ENCODE data around the gene PLA2G4F. TPM values are rescaled to one million over a fixed set of nuclear protein-coding genes. Genes with fewer than 3 reads are reported as not detected.

The PLA2G4F gene
- total RNA-seq, 5 donors from 2014 or later (not counting 1 experiment from before 2014, with no cell fraction given) = 0.10 to 0.23 (median 0.16) TPM; not detected in 2

DNA sequence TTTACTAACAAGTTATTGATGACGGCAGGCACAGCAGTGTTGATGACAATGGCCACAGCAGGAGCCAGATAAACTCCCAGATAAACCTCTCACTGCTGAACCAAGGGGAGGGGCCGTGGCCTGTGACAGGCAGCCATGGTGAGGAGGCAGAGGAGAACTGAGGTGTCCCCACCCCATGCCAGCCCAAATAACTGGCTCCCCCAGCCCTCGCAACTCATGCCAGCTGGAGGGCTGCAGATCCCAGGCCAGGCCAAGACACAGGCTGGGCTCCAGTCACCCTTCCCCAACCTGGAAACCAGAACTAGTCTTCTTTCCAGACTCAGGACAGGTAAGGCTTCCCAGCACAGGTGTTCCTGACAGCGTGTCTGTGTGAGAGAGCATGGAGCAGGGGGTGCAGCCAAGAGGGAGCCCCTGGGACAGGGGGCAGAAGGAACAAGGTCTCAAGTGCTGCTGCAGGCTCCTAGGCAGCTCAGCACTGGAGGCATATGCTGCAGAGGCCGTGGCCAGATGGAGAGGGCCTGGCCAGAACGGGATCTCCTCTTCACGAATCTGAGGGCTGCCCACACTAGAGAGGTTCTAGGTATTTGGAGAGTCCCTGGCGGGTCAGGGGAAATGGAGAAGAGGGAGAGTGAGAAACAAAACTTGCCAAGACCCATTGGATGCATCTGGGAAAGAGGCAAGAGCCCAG, 15.9 kb downstream of the PLA2G4F start:
- POLR2A ChIA-PET = no interaction called here
- Mint-ChIP-seq H3K9me3 (no peaks in the 10 kb centered on the region), H3K27me3 (peaks cover 0 to 4% of the 10 kb centered on the region in 2 donors), H3K4me1 (peaks cover 0 to 6% (median 2%) of the 10 kb centered on the region in 3 donors), H3K27ac (no peak overlapping the region), H3K36me3 (no peaks in the 10 kb centered on the region), H3K4me3 (no peak overlapping the region)
- Histone ChIP-seq H3K27me3 (replicated peaks in 1 of 2; ENCODE audit: control insufficient read depth in 2 of 2, extremely low read depth in 1 of 2, insufficient read depth in 2 of 2, low read length in 1 of 2) (peaks cover 0 to 28% of the 10 kb centered on the region in 2 experiments), H3K4me1 (ENCODE audit: control insufficient read depth in 1 of 2, extremely low read depth in 1 of 2, insufficient read depth in 2 of 2, low read length in 2 of 2) (no peaks in the 10 kb centered on the region), H3K36me3 (ENCODE audit: control insufficient read depth in 2 of 2, extremely low read depth in 1 of 2, insufficient read depth in 1 of 2, low read length in 1 of 2) (no peaks in the 10 kb centered on the region), H3K27ac (ENCODE audit: low read length) (no peak overlapping the region), H3K9me3 (no peaks in the 10 kb centered on the region), H3K4me3 (ENCODE audit: control insufficient read depth in 1 of 2, extremely low read depth in 1 of 2, low read length in 1 of 2) (no peak overlapping the region)
- DNase-seq (peak in 1 of 35 experiments; percentile 14), ATAC-seq (replicated peaks in 1 of 4) (no peak)
- 79% methylated on average over 4 of the region's 8 CpGs for WGBS (ENCODE audit: insufficient coverage)
- CTCF ChIA-PET = no interaction called here

DNA sequence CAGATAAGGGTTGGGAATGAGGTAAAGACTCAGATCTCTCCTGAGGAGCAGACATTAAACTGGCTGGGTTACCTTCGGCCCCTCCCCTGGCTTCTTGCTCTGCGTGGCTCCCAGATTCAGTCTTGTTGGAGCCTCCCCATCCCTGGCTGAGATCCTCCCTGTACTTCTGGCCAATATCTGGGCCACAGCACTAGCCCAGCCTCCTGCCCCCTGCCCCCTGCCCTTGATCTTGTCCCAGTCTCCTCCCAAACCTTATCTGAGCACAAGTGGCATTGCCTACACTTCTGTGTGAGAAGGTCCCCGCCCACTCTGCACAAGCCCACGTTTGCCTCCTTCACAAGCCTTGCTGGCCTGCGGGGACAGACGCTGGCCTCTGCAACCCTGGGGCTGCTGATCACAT, 16.8 kb downstream of the PLA2G4F start:
- POLR2A ChIA-PET = no interaction called here
- H3K9me3 Mint-ChIP-seq = no peaks in the 10 kb centered on the region
- WGBS (ENCODE audit: insufficient coverage) = 94% methylated on average over 2 of the region's 6 CpGs
- Histone ChIP-seq H3K27ac (ENCODE audit: low read length) (no peak overlapping the region), H3K9me3 (no peaks in the 10 kb centered on the region), H3K36me3 (ENCODE audit: control insufficient read depth in 2 of 2, extremely low read depth in 1 of 2, insufficient read depth in 1 of 2, low read length in 1 of 2) (no peaks in the 10 kb centered on the region), H3K27me3 (replicated peaks in 1 of 2; ENCODE audit: control insufficient read depth in 2 of 2, extremely low read depth in 1 of 2, insufficient read depth in 2 of 2, low read length in 1 of 2) (peaks cover 0 to 21% of the 10 kb centered on the region in 2 experiments), H3K4me1 (ENCODE audit: control insufficient read depth in 1 of 2, extremely low read depth in 1 of 2, insufficient read depth in 2 of 2, low read length in 2 of 2) (no peaks in the 10 kb centered on the region), H3K4me3 (ENCODE audit: control insufficient read depth in 1 of 2, extremely low read depth in 1 of 2, low read length in 1 of 2) (no peak overlapping the region)
- H3K4me3 Mint-ChIP-seq = no peak overlapping the region
- H3K27ac Mint-ChIP-seq = no peak overlapping the region
- CTCF ChIA-PET = no interaction called here
- H3K4me1 Mint-ChIP-seq = peaks cover 0 to 6% (median 2%) of the 10 kb centered on the region in 3 donors
- H3K36me3 Mint-ChIP-seq = no peaks in the 10 kb centered on the region
- ATAC-seq (replicated peaks in 1 of 4) (no peak), DNase-seq (peak in 1 of 35 experiments; percentile 14)
- H3K27me3 Mint-ChIP-seq = no peaks in the 10 kb centered on the region

DNA sequence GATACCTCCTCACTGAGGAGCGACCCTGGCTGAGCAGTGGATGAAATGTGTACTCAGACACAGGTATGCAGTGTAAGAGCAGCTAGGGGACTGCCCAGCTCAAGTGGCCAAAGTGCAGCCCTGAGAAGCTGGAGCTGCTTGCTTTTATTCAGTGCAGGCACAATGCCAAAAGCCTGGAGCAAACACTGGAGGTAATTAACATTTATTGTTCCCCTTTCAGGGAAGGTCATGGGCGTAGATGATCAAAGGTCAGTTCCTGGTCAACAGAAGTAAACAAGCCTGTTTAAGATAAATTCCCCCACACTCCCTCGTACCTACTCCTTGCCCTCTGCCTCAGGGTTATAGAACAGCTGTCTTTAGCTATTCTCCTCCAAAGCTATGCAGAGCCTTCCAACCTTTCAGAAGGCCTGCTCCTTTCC, 17.5 kb downstream of the PLA2G4F start:
- Mint-ChIP-seq H3K9me3 (no peaks in the 10 kb centered on the region), H3K27me3 (no peaks in the 10 kb centered on the region), H3K4me3 (no peak overlapping the region), H3K27ac (no peak overlapping the region), H3K36me3 (no peaks in the 10 kb centered on the region), H3K4me1 (peaks cover 0 to 6% (median 2%) of the 10 kb centered on the region in 3 donors)
- no peak for ATAC-seq (replicated peaks in 1 of 4)
- H3K36me3 ChIP-seq (ENCODE audit: control insufficient read depth in 2 of 2, extremely low read depth in 1 of 2, insufficient read depth in 1 of 2, low read length in 1 of 2) = no peaks in the 10 kb centered on the region
- H3K27me3 ChIP-seq (replicated peaks in 1 of 2; ENCODE audit: control insufficient read depth in 2 of 2, extremely low read depth in 1 of 2, insufficient read depth in 2 of 2, low read length in 1 of 2) = peaks cover 0 to 18% of the 10 kb centered on the region in 2 experiments
- no peaks in the 10 kb centered on the region for H3K4me1 ChIP-seq (ENCODE audit: control insufficient read depth in 1 of 2, extremely low read depth in 1 of 2, insufficient read depth in 2 of 2, low read length in 2 of 2)
- CTCF ChIA-PET = no interaction called here
- DNase-seq = peak in 1 of 35 experiments; percentile 16
- 83% methylated on average over 2 of the region's 3 CpGs for WGBS (ENCODE audit: insufficient coverage)
- POLR2A ChIA-PET = no interaction called here
- no peak overlapping the region for H3K27ac ChIP-seq (ENCODE audit: low read length)
- no peak overlapping the region for H3K4me3 ChIP-seq (ENCODE audit: control insufficient read depth in 1 of 2, extremely low read depth in 1 of 2, low read length in 1 of 2)
- no peaks in the 10 kb centered on the region for H3K9me3 ChIP-seq

DNA sequence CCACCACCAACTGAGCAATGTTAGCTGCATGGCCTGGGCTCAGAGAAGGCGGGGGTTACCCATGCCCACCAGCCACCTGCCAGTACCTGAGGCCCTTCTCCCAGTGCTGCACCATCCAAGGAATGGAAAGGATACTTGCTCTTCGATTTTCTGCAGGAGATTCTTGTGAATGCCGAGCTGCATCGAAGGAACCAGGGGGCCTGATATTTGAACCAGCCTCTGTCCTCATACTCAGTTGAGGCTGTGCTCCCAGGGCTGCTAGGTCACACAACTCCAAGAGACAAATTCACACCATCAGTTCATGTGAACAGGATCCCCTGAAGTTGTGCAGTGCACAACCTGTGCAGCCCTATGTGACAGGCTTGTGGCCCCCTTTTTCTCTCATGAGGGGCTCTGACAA, 18.0 kb downstream of the PLA2G4F start:
- Histone ChIP-seq H3K27me3 (replicated peaks in 1 of 2; ENCODE audit: control insufficient read depth in 2 of 2, extremely low read depth in 1 of 2, insufficient read depth in 2 of 2, low read length in 1 of 2) (peaks cover 0 to 21% of the 10 kb centered on the region in 2 experiments), H3K4me1 (ENCODE audit: control insufficient read depth in 1 of 2, extremely low read depth in 1 of 2, insufficient read depth in 2 of 2, low read length in 2 of 2) (no peaks in the 10 kb centered on the region), H3K27ac (ENCODE audit: low read length) (no peak overlapping the region), H3K4me3 (ENCODE audit: control insufficient read depth in 1 of 2, extremely low read depth in 1 of 2, low read length in 1 of 2) (no peak overlapping the region), H3K9me3 (no peaks in the 10 kb centered on the region), H3K36me3 (ENCODE audit: control insufficient read depth in 2 of 2, extremely low read depth in 1 of 2, insufficient read depth in 1 of 2, low read length in 1 of 2) (no peaks in the 10 kb centered on the region)
- no peak overlapping the region for H3K4me3 Mint-ChIP-seq
- no peaks in the 10 kb centered on the region for H3K9me3 Mint-ChIP-seq
- H3K27ac Mint-ChIP-seq = no peak overlapping the region
- DNase-seq = peak in 2 of 35 experiments; percentile 2 to 8
- H3K4me1 Mint-ChIP-seq = peaks cover 0 to 6% (median 2%) of the 10 kb centered on the region in 3 donors
- WGBS (ENCODE audit: insufficient coverage) = 66% methylated on average over 4 of the region's 4 CpGs
- H3K36me3 Mint-ChIP-seq = no peaks in the 10 kb centered on the region
- ATAC-seq (replicated peaks in 1 of 4) = no peak
- no peaks in the 10 kb centered on the region for H3K27me3 Mint-ChIP-seq
- ChIA-PET CTCF (no interaction called here), POLR2A (no interaction called here)

DNA sequence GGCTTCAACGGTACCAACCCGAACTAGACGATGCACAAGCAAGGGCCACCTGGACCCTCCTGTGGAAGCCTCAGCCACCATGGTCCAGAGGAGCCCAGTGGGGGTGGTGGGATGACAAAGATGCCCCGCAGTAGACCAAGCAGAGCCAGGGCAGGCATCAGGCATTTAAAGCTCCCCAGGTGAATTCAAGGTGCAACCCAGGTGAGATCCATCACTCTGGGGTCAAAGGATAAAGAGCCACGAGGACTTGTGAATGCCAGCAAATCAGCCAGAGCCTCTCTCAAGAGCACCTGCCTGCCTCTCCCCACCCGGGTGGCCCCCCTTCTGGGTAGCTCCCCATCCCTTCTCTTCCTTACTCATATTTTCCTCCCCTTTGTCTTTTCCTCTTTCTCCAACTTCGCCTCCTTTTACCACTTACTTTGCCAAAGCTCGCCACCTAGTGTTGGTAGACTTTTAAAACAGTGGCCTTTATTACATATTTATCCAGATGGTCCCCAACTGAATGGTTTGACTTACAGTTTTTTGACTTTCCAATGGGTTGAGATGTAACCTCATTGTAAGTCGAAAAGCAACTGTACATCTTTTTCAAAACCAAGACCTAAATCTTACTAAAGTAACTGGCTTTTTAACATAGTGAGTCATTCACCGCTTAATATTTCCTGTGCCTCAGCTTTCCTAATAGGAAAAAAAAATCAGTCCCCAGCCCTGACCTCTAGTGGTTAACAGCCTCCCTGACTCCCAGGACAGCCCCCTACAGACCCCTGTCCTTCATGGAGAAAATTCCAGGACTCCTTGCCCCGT, 18.8 kb downstream of the PLA2G4F start:
- ChIA-PET POLR2A (interaction anchor here in 1 of 2 donors (0.6 kb wide), 1 partner anchor 16 kb away, joined by 5 read pairs; no protein-coding TSS in a partner anchor), CTCF (interaction anchor here in 1 of 2 donors (0.5 kb wide), 1 partner anchor 979 kb away, joined by 4 read pairs; no protein-coding TSS in a partner anchor)
- peak in 4 of 35 experiments; percentile 4 to 42 (median 10) for DNase-seq
- Histone ChIP-seq H3K4me3 (ENCODE audit: control insufficient read depth in 1 of 2, extremely low read depth in 1 of 2, low read length in 1 of 2) (no peak overlapping the region), H3K4me1 (ENCODE audit: control insufficient read depth in 1 of 2, extremely low read depth in 1 of 2, insufficient read depth in 2 of 2, low read length in 2 of 2) (no peaks in the 10 kb centered on the region), H3K27me3 (replicated peaks in 1 of 2; ENCODE audit: control insufficient read depth in 2 of 2, extremely low read depth in 1 of 2, insufficient read depth in 2 of 2, low read length in 1 of 2) (peaks cover 0 to 21% of the 10 kb centered on the region in 2 experiments), H3K36me3 (ENCODE audit: control insufficient read depth in 2 of 2, extremely low read depth in 1 of 2, insufficient read depth in 1 of 2, low read length in 1 of 2) (no peaks in the 10 kb centered on the region), H3K9me3 (no peaks in the 10 kb centered on the region), H3K27ac (ENCODE audit: low read length) (no peak overlapping the region)
- ATAC-seq (replicated peaks in 1 of 4) = no peak
- no peaks in the 10 kb centered on the region for H3K36me3 Mint-ChIP-seq
- WGBS (ENCODE audit: insufficient coverage) = 37% methylated on average over 7 of the region's 11 CpGs
- H3K9me3 Mint-ChIP-seq = no peaks in the 10 kb centered on the region
- peaks cover 0 to 2% of the 10 kb centered on the region in 2 donors for H3K27me3 Mint-ChIP-seq
- H3K27ac Mint-ChIP-seq = no peak overlapping the region
- H3K4me3 Mint-ChIP-seq = no peak overlapping the region
- peaks cover 0 to 6% (median 2%) of the 10 kb centered on the region in 3 donors for H3K4me1 Mint-ChIP-seq

DNA sequence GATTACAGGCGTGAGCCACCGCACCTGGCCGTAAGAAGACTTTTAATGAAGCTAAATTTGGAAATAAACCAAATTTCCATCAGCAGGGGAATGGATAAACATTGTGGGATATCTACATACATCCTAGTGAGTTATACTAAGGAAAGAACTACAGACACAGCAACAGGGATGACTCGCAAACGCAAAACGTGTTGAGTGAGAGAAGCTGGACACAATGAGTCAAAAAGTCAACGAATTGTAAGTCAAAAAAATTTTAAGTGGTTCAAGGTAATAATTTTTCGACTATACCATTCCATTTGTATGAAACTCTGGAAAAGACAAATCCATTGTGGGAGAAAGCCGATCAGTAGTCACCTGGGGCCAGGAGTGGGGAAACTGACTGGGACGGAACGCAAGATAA, 19.9 kb downstream of the PLA2G4F start:
- ATAC-seq (replicated peaks in 1 of 4) (no peak), DNase-seq (peak in 1 of 35 experiments; percentile 1)
- no peaks in the 10 kb centered on the region for H3K36me3 Mint-ChIP-seq
- H3K27me3 Mint-ChIP-seq = peaks cover 0 to 5% of the 10 kb centered on the region in 2 donors
- no peaks in the 10 kb centered on the region for H3K9me3 ChIP-seq
- no peak overlapping the region for H3K27ac Mint-ChIP-seq
- ChIA-PET POLR2A (no interaction called here), CTCF (no interaction called here)
- peaks cover 0 to 6% (median 2%) of the 10 kb centered on the region in 3 donors for H3K4me1 Mint-ChIP-seq
- no CpG with 5 or more reads among the region's 11 CpGs for WGBS (ENCODE audit: insufficient coverage)
- H3K27ac ChIP-seq (ENCODE audit: low read length) = no peak overlapping the region
- H3K9me3 Mint-ChIP-seq = no peaks in the 10 kb centered on the region
- H3K27me3 ChIP-seq (replicated peaks in 1 of 2; ENCODE audit: control insufficient read depth in 2 of 2, extremely low read depth in 1 of 2, insufficient read depth in 2 of 2, low read length in 1 of 2) = peaks cover 0 to 23% of the 10 kb centered on the region in 2 experiments
- no peaks in the 10 kb centered on the region for H3K36me3 ChIP-seq (ENCODE audit: control insufficient read depth in 2 of 2, extremely low read depth in 1 of 2, insufficient read depth in 1 of 2, low read length in 1 of 2)
- H3K4me3 Mint-ChIP-seq = no peak overlapping the region
- H3K4me3 ChIP-seq (ENCODE audit: control insufficient read depth in 1 of 2, extremely low read depth in 1 of 2, low read length in 1 of 2) = no peak overlapping the region
- H3K4me1 ChIP-seq (ENCODE audit: control insufficient read depth in 1 of 2, extremely low read depth in 1 of 2, insufficient read depth in 2 of 2, low read length in 2 of 2) = no peaks in the 10 kb centered on the region
